ENCODE measurements around the gene LMF2.
A peak's percentile ranks its signal among the peaks of the same experiment; 100 is the strongest.

LMF2 gene

DNA sequence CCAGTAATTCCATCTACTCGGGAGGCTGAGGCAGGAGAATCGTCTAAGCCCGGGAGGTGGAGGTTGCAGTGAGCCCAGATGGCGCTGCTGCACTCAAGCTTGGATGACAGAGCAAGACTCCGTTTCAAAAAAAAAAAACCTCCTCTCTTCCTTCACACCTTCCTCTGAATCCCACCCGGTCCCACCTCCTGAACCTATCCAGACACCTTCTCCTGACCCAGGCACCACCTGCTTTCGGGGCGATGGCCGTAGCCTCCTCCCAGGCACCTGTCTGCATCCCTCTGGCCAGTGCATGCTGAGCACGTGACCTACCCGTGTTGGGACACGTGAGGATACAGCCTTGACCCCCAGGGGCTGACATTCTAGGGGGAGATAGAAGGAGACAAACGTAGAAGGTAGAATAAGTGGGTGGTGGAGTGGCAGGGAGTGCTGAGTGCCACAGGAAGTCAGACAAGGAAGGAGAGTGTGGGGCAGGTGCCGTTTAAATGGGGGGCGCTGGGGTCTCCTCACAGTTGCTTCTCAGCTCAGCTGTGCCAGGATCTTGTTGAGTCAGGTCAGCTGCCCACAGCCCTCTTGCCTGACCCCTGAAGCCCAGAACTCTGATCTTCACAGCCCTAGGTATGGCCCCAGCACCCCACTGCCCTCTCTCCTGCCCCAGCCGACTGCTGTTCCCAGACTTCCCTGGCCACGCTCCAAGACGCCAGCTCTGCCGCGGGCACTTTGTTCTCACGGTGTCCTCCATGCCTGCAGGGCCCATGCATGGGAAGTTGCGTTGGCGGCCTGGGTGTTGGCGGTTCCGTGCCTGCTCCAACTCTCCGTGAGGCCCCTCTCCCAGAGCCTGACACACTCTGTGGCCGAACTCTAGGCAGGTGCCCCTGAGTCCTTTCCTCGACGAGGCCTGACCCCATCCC lies 22.0 kb downstream of the LMF2 start:
- no peak overlapping the region for H3K4me3 Mint-ChIP-seq
- H3K9me3 Mint-ChIP-seq, result no peaks in the 10 kb centered on the region
- no peaks in the 10 kb centered on the region for H3K4me1 Mint-ChIP-seq
- H3K27ac Mint-ChIP-seq, result no peak overlapping the region
- H3K36me3 Mint-ChIP-seq, result no peaks in the 10 kb centered on the region
- no peaks in the 10 kb centered on the region for H3K27me3 Mint-ChIP-seq

- H3K9me3 Mint-ChIP-seq, result no peaks in the 10 kb centered on the region
- H3K36me3 Mint-ChIP-seq, result no peaks in the 10 kb centered on the region
- peak overlapping the region; percentile 59 for H3K27ac Mint-ChIP-seq
- no peaks in the 10 kb centered on the region for H3K27me3 Mint-ChIP-seq
- H3K4me3 Mint-ChIP-seq, result no peak overlapping the region
- H3K4me1 Mint-ChIP-seq, result peaks cover 3% of the 10 kb centered on the region
These were observed 23.3 kb downstream of the LMF2 start for GRCh38 chr22:50483977-50484853.

- no peak overlapping the region for H3K27ac Mint-ChIP-seq
- H3K27me3 Mint-ChIP-seq, result no peaks in the 10 kb centered on the region
These were observed 23.9 kb downstream of the LMF2 start for GRCh38 chr22:50483556-50483955.

GRCh38 chr22:50483106-50483505 lies 24.4 kb downstream of the LMF2 start:
- no peaks in the 10 kb centered on the region for H3K36me3 Mint-ChIP-seq
- no peaks in the 10 kb centered on the region for H3K27me3 Mint-ChIP-seq
- no peaks in the 10 kb centered on the region for H3K9me3 Mint-ChIP-seq
- H3K27ac Mint-ChIP-seq, result no peak overlapping the region
- peaks cover 3% of the 10 kb centered on the region for H3K4me1 Mint-ChIP-seq
- peak overlapping the region; percentile 26 for H3K4me3 Mint-ChIP-seq

More at GRCh38 chr22:50483556-50483955, 23.9 kb downstream of the LMF2 start:
- Mint-ChIP-seq H3K4me3 (no peak overlapping the region), H3K36me3 (no peaks in the 10 kb centered on the region), H3K4me1 (peaks cover 3% of the 10 kb centered on the region), H3K9me3 (no peaks in the 10 kb centered on the region)

DNA sequence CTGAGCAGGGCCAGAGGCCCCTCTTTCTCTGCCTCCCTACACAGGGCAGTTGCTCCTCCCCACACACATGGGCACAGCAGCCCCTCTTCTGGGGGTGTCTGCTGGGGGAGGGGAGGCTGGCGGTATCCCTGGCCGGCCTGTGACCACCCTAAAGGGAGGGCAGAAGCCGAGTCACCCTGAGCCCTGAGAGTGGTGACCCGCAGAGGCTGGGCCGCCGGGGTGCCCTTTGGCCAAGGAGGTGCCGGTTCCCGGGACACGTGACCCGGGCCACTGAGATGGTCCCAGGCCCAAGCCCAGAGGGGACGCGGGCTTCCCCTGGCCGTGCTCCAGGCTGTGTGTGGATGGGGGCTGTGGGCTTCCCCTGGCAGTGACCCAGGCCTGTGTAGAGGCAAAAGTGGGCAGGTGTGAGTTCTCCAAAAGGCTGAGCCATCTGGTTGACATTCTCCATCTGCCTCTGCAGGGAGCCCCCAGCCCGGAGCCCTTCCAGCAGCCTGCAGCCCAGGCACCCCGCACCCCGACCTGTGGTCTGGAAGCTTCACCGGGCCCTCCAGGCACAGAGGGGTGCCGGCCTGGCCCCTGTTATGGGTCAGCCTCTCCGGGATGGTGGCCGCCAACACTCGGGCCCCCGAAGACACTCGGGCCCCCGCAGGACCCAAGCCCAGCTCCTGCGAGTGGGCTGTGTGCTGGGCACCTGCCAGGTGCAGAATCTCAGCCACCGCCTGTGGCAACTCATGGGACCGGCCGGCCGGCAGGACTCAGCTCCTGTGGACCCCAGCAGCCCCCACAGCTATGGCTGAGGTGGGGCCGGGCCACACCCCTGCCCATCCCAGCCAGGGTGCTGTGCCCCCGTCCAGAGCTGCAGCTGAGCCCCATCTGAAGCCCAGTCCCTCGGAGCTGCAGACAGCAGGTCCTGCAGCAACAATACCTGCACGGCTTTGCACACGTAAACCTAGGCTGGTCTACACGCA lies 25.1 kb downstream of the LMF2 start:
- no peaks in the 10 kb centered on the region for H3K27me3 Mint-ChIP-seq
- no peak overlapping the region for H3K27ac Mint-ChIP-seq

GRCh38 chr22:50481440-50482106 lies 25.9 kb downstream of the LMF2 start, which contains the start of gene ADM2:
TSS of gene ADM2 (plus strand) at chr22:50481543. CDS start at chr22:50481848, 305 bp downstream.
- peaks cover 3% of the 10 kb centered on the region for H3K4me1 Mint-ChIP-seq
- no peaks in the 10 kb centered on the region for H3K36me3 Mint-ChIP-seq
- H3K27me3 Mint-ChIP-seq, result no peaks in the 10 kb centered on the region
- H3K27ac Mint-ChIP-seq, result no peak within 1 kb of the TSS
- no peaks in the 10 kb centered on the region for H3K9me3 Mint-ChIP-seq
- H3K4me3 Mint-ChIP-seq, result peak within 1 kb of the TSS; percentile 83

More for the DNA sequence above, 25.1 kb downstream of the LMF2 start:
- no peaks in the 10 kb centered on the region for H3K36me3 Mint-ChIP-seq
- H3K4me3 Mint-ChIP-seq, result peak overlapping the region; percentile 83
- H3K9me3 Mint-ChIP-seq, result no peaks in the 10 kb centered on the region
- peaks cover 3% of the 10 kb centered on the region for H3K4me1 Mint-ChIP-seq

- peaks cover 3% of the 10 kb centered on the region for H3K4me1 Mint-ChIP-seq
- H3K27ac Mint-ChIP-seq, result no peak overlapping the region
- H3K9me3 Mint-ChIP-seq, result no peaks in the 10 kb centered on the region
- no peaks in the 10 kb centered on the region for H3K27me3 Mint-ChIP-seq
- H3K36me3 Mint-ChIP-seq, result no peaks in the 10 kb centered on the region
- peak overlapping the region; percentile 66 for H3K4me3 Mint-ChIP-seq
These were observed 26.5 kb downstream of the LMF2 start for GRCh38 chr22:50481045-50481439.

DNA sequence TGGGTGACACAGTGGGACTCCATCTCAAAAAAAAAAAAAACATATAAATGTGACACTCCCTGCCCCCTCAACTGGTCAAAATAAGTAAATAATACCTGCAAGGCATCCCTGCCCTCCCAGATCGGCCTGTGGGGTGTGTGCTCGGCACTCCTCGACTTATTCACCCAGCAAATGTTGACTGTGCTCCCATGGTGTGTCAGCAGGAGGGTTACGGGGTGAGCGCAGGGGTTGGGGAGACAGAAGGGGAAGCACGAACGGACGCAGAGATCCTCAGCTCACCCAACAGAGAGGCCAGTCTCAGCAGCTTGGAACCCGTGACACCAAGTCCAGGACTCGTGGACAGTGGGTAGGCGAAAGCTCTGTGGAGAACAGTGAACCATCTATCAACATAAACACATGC lies 27.8 kb downstream of the LMF2 start:
- Mint-ChIP-seq H3K9me3 (no peaks in the 10 kb centered on the region), H3K27ac (peak overlapping the region; percentile 6), H3K4me3 (peak overlapping the region; percentile 79), H3K36me3 (no peaks in the 10 kb centered on the region), H3K27me3 (no peaks in the 10 kb centered on the region), H3K4me1 (peaks cover 9% of the 10 kb centered on the region)

GRCh38 chr22:50477923-50478322 lies 29.6 kb downstream of the LMF2 start:
- no peaks in the 10 kb centered on the region for H3K27me3 Mint-ChIP-seq
- no peak overlapping the region for H3K4me3 Mint-ChIP-seq
- no peak overlapping the region for H3K27ac Mint-ChIP-seq
- H3K4me1 Mint-ChIP-seq, result peaks cover 22% of the 10 kb centered on the region
- H3K9me3 Mint-ChIP-seq, result no peaks in the 10 kb centered on the region
- peaks cover 2% of the 10 kb centered on the region for H3K36me3 Mint-ChIP-seq

DNA sequence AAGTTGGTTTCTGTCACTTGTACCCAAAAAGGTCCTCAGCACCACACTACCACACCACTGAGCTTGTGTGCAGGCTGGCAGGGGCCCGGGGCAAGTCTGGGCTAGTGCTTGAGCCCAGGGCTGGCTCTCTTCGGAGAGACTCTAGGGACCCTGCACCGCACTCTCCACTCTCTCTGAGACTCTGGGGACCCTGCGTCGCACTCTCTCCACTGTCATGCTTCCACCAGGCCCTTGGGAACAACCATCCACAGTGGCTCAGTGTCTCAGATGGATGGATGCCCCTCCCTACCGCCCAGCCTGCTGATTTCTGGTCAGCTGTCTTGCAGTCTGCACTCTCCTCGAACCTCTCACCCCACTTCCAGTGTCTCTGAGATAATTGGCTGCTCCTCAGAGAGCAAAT lies 30.6 kb downstream of the LMF2 start:
- H3K9me3 Mint-ChIP-seq, result no peaks in the 10 kb centered on the region
- H3K4me1 Mint-ChIP-seq, result peaks cover 33% of the 10 kb centered on the region
- H3K27ac Mint-ChIP-seq, result peak overlapping the region; percentile 63
- peaks cover 2% of the 10 kb centered on the region for H3K36me3 Mint-ChIP-seq
- peak overlapping the region; percentile 27 for H3K4me3 Mint-ChIP-seq
- H3K27me3 Mint-ChIP-seq, result no peaks in the 10 kb centered on the region

- H3K4me3 Mint-ChIP-seq, result peak overlapping the region; percentile 71
- peaks cover 2% of the 10 kb centered on the region for H3K36me3 Mint-ChIP-seq
- no peaks in the 10 kb centered on the region for H3K9me3 Mint-ChIP-seq
- no peak overlapping the region for H3K27ac Mint-ChIP-seq
- no peaks in the 10 kb centered on the region for H3K27me3 Mint-ChIP-seq
- peaks cover 44% of the 10 kb centered on the region for H3K4me1 Mint-ChIP-seq
These were observed 31.9 kb downstream of the LMF2 start for GRCh38 chr22:50475652-50476002.

DNA sequence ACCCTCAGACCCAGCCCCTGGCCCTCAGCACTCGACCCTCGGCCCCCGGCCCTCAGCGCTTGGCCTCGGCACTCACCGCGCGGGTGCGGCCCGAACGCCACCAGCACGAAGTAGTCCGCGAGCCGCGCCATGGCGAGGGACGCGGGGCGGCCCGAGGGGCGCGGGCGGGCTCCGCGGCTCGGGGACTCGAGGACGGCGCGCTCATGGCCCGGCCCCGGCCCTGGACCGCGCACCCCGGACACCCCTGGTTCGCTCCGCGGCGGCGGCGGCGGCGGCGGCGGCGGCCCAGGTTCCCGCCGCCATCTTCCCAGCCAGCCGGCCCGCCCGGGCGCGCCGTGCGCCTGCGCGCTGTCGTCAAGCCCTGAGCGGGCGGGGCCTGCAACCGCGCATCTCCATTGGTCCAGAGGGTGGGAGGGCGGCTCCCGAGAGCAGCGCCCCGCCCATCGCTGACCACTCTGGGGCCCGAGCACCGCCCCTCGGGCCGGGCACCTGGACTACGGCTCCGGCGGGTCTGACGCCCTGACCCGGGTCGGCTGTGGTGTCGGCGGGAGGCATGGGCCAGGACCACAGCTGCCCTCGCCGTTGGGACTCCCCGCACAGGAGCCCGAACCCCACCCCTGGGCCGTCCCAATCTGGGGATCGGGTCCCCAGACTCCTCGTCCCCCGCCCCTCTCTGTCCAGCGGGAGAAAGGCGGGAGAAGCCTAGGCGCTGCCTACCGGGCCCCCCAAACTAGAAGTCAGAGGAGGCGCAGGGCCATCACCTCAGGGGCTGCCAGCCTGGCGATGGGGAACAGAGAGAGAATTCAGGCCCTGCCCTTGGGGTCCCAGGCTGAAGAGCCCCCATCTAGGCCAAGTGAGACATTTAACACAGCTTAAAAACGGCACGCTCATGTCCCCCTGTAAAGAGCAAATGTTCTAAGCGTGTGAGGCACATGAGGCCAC lies 32.5 kb downstream of the LMF2 start, which contains the start of gene SBF1:
SBF1 (minus strand) TSS at position 326 of the 942 bp plus-strand sequence; CDS start at position 131, 195 bp downstream.
- Mint-ChIP-seq H3K9me3 (no peaks in the 10 kb centered on the region), H3K27me3 (no peaks in the 10 kb centered on the region), H3K4me3 (peak within 1 kb of the TSS; percentile 92), H3K4me1 (peaks cover 47% of the 10 kb centered on the region), H3K36me3 (peaks cover 2% of the 10 kb centered on the region), H3K27ac (peak within 1 kb of the TSS; percentile 95)

- peaks cover 2% of the 10 kb centered on the region for H3K36me3 Mint-ChIP-seq
- H3K27ac Mint-ChIP-seq, result peak overlapping the region; percentile 95
- no peaks in the 10 kb centered on the region for H3K27me3 Mint-ChIP-seq
- peaks cover 52% of the 10 kb centered on the region for H3K4me1 Mint-ChIP-seq
- H3K4me3 Mint-ChIP-seq, result peak overlapping the region; percentile 92
- no peaks in the 10 kb centered on the region for H3K9me3 Mint-ChIP-seq
These were observed 33.4 kb downstream of the LMF2 start for GRCh38 chr22:50473855-50474671.
